HepG2 (cell line): ENCODE results near the gene CCDC80. TPM values are rescaled to one million over a fixed set of nuclear protein-coding genes. Genes with fewer than 3 reads are reported as not detected.

Experiments
- ATAC-seq: fragments of 200-7000 bp; cut with Tn5 transposase; 3 replicates; pipeline ENCODE4 v1.9.1; 2020; ENCODE audit warnings: mild to moderate bottlenecking, moderate library complexity
- BruUV-seq: library from RNA; stranded (reverse); fragments of 400-500 nt; replicated peaks from 2 replicates; lab custom pipeline; 2021; lab: Mats Ljungman, UMichigan
- CTCF ChIA-PET: fragments of 300-600 bp; formaldehyde crosslinking; extraction: SDS; loops from one replicate; lab custom pipeline; 2021; ENCODE audit warnings: low total read pairs, inconsistent platforms, low intra/inter-chr PET ratio; lab: Yijun Ruan, JAX
- POLR2A ChIA-PET: fragments of 350-600 bp; sonication (Branson Sonifier 250); formaldehyde crosslinking; loops from one replicate; lab custom pipeline; 2020; ENCODE audit warnings: antibody characterized with exemption, inconsistent platforms; lab: Yijun Ruan, JAX
- DNase-seq: peaks from one replicate; pipeline ENCODE4 v3.0.0-alpha.2; 2015; ENCODE audit warnings: low spot score
- FAIRE-seq: peaks from 3 replicates; lab custom pipeline; 2011; peaks lifted over from hg19 to GRCh38; lab: Jason Lieb, UNC
- H2AFZ ChIP-seq: one replicate; pipeline ENCODE4 v1.6.1; 2011; ENCODE audit warnings: low read length, inconsistent platforms
- H3K27ac ChIP-seq: fragments of 300-600 bp; 3 replicates; pipeline ENCODE4 v1.8.0; 2011; ENCODE audit warnings: mixed run types, mild to moderate bottlenecking, mixed read lengths, low read length, inconsistent platforms; ENCODE audit not compliant: insufficient read depth; ENCODE audit errors: extremely low read length
- H3K27me3 ChIP-seq, 2 experiments: fragments of 200-600 bp in 1 of 2; 2 replicates in 1 of 2; 3 replicates in 1 of 2; pipeline versions ENCODE4 v1.6.0 to v1.8.0; 2011; ENCODE audit warnings: low read length in 2 of 2, mild to moderate bottlenecking in 2 of 2, moderate library complexity in 2 of 2, inconsistent platforms in 1 of 2; ENCODE audit not compliant: insufficient read depth in 2 of 2, control insufficient read depth in 1 of 2
- H3K36me3 ChIP-seq, 2 experiments: fragments of 200-600 bp in 1 of 2; replicated peaks in 1 of 2; 2 replicates in 1 of 2; 3 replicates in 1 of 2; pipeline versions ENCODE4 v1.5.1 to v1.8.0; 2011; ENCODE audit warnings: low read length in 2 of 2, inconsistent platforms in 1 of 2; ENCODE audit not compliant: insufficient read depth in 2 of 2, control insufficient read depth in 1 of 2
- H3K4me1 ChIP-seq: 2 replicates; pipeline ENCODE4 v1.5.1; 2012; ENCODE audit warnings: low read length, inconsistent platforms; ENCODE audit not compliant: insufficient read depth
- H3K4me2 ChIP-seq: 2 replicates; pipeline ENCODE4 v1.6.0; 2011; ENCODE audit warnings: low read depth, low read length, inconsistent platforms
- H3K4me3 ChIP-seq, 3 experiments: fragments of 200-600 bp in 1 of 3; sonication (generic), shearing (Covaris generic) in 1 of 3; replicated peaks in 1 of 3; 2 replicates each; pipeline ENCODE4 v1.5.1; 2011 to 2016; ENCODE audit warnings: low read length in 3 of 3, inconsistent platforms in 2 of 3, low read depth in 2 of 3, mild to moderate bottlenecking in 2 of 3, control low read depth in 1 of 3, mixed read lengths in 1 of 3; ENCODE audit not compliant: insufficient read depth in 1 of 3
- H3K79me2 ChIP-seq: one replicate; pipeline ENCODE4 v1.6.1; 2011; ENCODE audit warnings: low read length, inconsistent platforms; ENCODE audit not compliant: insufficient read depth
- H3K9ac ChIP-seq: 2 replicates; pipeline ENCODE4 v1.6.0; 2011; ENCODE audit warnings: mild to moderate bottlenecking, low read depth, low read length, inconsistent platforms; ENCODE audit not compliant: insufficient read depth
- H3K9me3 ChIP-seq: 2 replicates; pipeline ENCODE4 v1.5.1; 2012; ENCODE audit warnings: mild to moderate bottlenecking, low read length
- H4K20me1 ChIP-seq: 2 replicates; pipeline ENCODE4 v1.6.0; 2011; ENCODE audit warnings: inconsistent platforms, mild to moderate bottlenecking, low read length, moderate library complexity; ENCODE audit not compliant: insufficient read depth
- ARID5B ChIP-seq: IDR thresholded peaks from 2 replicates; pipeline ENCODE4 v1.4.0; 2020; ENCODE audit warnings: mild to moderate bottlenecking, missing genetic modification reagents
- BCL3 ChIP-seq: sonication (generic); formaldehyde crosslinking; IDR thresholded peaks from 2 replicates; pipeline ENCODE4 v1.5.1; 2020; ENCODE audit warnings: mild to moderate bottlenecking, missing genetic modification reagents, moderate library complexity
- DR1 ChIP-seq: sonication (generic); formaldehyde crosslinking; IDR thresholded peaks from 2 replicates; pipeline ENCODE4 v1.8.0; 2021; ENCODE audit warnings: mild to moderate bottlenecking, missing genetic modification reagents, inconsistent platforms
- SNRNP70 ChIP-seq: fragments of 200-400 bp; formaldehyde crosslinking; IDR thresholded peaks from 2 replicates; pipeline ENCODE4 v1.6.1; 2017; ENCODE audit warnings: mild to moderate bottlenecking, low read depth, low read length, moderate library complexity
- WGBS: methylation state at CpG from one replicate; pipeline ENCODE4 v1.1.6; 2017; ENCODE audit warnings: low lambda C conversion rate; 5-methylcytosine and 5-hydroxymethylcytosine counted together
- in situ Hi-C: cut with HindIII; loops from 2 replicates; pipeline ENCODE4 v1.10.0; 2017; ENCODE audit warnings: low pct_unique_long_range_greater_than_20kb; ENCODE audit not compliant: extremely low pct_ligation_motif_present
- intact Hi-C: fragments of 100-400 bp; cut with micrococcal nuclease; formaldehyde crosslinking; loops from one replicate; pipeline ENCODE4 v1.10.0; 2022; ENCODE audit not compliant: unreplicated experiment
- polyA plus RNA-seq, 8 experiments: library from polyadenylated mRNA; depleted of rRNA in 3 of 8; stranded (reverse) in 7 of 8; unstranded in 1 of 8; fragments of >200 nt; fragmentation: Illumina TruSeq in 4 of 8; extraction: Trizol in 4 of 8; gene quantifications; 2 replicates each; pipeline versions ENCODE4 v1.2.1 to v1.2.3, GENCODE V29; 2011 to 2016; ENCODE audit warnings: low read depth in 4 of 8, missing spikeins in 1 of 8, mixed read lengths in 1 of 8; ENCODE audit not compliant: insufficient read depth in 1 of 8
- total RNA-seq, 5 experiments: library from RNA; depleted of rRNA; stranded (reverse); fragments of >200 nt; fragmentation: Illumina TruSeq; extraction: Trizol; gene quantifications; 2 replicates each; pipeline ENCODE4 v1.2.3, GENCODE V29; 2016; ENCODE audit warnings: low read depth in 1 of 5

Gene CCDC80
- total and polyA plus RNA-seq, 2 of the 13 experiments (the other 11 are each of a cell fraction or from before 2014, with no cell fraction given): not detected

GRCh38 chr3:112635674-112636073 lies 5.3 kb downstream of the CCDC80 start:
- DNase-seq: no peak
- peaks cover 1 to 18% of the 10 kb centered on the region in 2 experiments; a peak in 3 of 5 replicates for H3K27me3 ChIP-seq
- 42% methylated on average over 1 of the region's 1 CpG for WGBS
- TF ChIP-seq BCL3 (CRISPR knock-in tag) (no peak), DR1 (CRISPR knock-in tag) (no peak), SNRNP70 (no peak), ARID5B (CRISPR knock-in tag) (no peak)
- in situ Hi-C loops: no loop called here
- intact Hi-C loops: no loop called here
- no peak for ATAC-seq
- no peaks in the 10 kb centered on the region for H3K4me1 ChIP-seq
- H3K9ac ChIP-seq: no peak overlapping the region
- H4K20me1 ChIP-seq: no peaks in the 10 kb centered on the region
- CTCF ChIA-PET: no interaction called here
- no peaks in the 10 kb centered on the region for H3K79me2 ChIP-seq
- H3K27ac ChIP-seq: no peak overlapping the region
- no peaks in the 10 kb centered on the region for H3K36me3 ChIP-seq
- H3K4me2 ChIP-seq: no peak overlapping the region
- H3K4me3 ChIP-seq: no peak overlapping the region
- no peak overlapping the region for H2AFZ ChIP-seq
- no TSS peak for BruUV-seq
- no peaks in the 10 kb centered on the region for H3K9me3 ChIP-seq
- POLR2A ChIA-PET: no interaction called here
- FAIRE-seq: no peak
